T-helper 1 cell treated with Interleukin-12 subunit alpha and Interleukin-12 subunit beta and Interleukin-4 antibody, amounts not matched to agents 30 μg/mL and 1 μg/mL, for 36 hours (primary cell): ENCODE measurements around the gene GOLGA3.

Source experiments
- H3K27ac Mint-ChIP-seq: one replicate; pipeline ENCODE4 v1.8.0; 2021; ENCODE audit warnings: mild to moderate bottlenecking, mixed read lengths
- H3K27me3 Mint-ChIP-seq: one replicate; pipeline ENCODE4 v1.8.0; 2021; ENCODE audit warnings: low read depth, mixed read lengths
- H3K36me3 Mint-ChIP-seq: one replicate; pipeline ENCODE4 v1.8.0; 2021; ENCODE audit warnings: low read depth, mixed read lengths
- H3K4me1 Mint-ChIP-seq: one replicate; pipeline ENCODE4 v1.8.0; 2021; ENCODE audit warnings: low read depth, mixed read lengths
- H3K4me3 Mint-ChIP-seq: one replicate; pipeline ENCODE4 v1.8.0; 2021; ENCODE audit warnings: mild to moderate bottlenecking, moderate library complexity, mixed read lengths
- H3K9me3 Mint-ChIP-seq: one replicate; pipeline ENCODE4 v1.8.0; 2021; ENCODE audit warnings: mixed read lengths

GOLGA3 gene

GRCh38 chr12:132743831-132744230, 84.8 kb downstream of the GOLGA3 start:
- H3K4me3 Mint-ChIP-seq = no peak overlapping the region
- H3K4me1 Mint-ChIP-seq = peaks cover 9% of the 10 kb centered on the region
- no peak overlapping the region for H3K27ac Mint-ChIP-seq
- no peaks in the 10 kb centered on the region for H3K27me3 Mint-ChIP-seq
- peaks cover 5% of the 10 kb centered on the region for H3K9me3 Mint-ChIP-seq
- H3K36me3 Mint-ChIP-seq = peaks cover 62% of the 10 kb centered on the region

- Mint-ChIP-seq H3K36me3 (peaks cover 61% of the 10 kb centered on the region), H3K4me1 (peaks cover 9% of the 10 kb centered on the region), H3K4me3 (no peak overlapping the region), H3K27ac (no peak overlapping the region), H3K27me3 (no peaks in the 10 kb centered on the region), H3K9me3 (peaks cover 5% of the 10 kb centered on the region)
Observed at GRCh38 chr12:132741620-132742019, 87.0 kb downstream of the GOLGA3 start.

DNA sequence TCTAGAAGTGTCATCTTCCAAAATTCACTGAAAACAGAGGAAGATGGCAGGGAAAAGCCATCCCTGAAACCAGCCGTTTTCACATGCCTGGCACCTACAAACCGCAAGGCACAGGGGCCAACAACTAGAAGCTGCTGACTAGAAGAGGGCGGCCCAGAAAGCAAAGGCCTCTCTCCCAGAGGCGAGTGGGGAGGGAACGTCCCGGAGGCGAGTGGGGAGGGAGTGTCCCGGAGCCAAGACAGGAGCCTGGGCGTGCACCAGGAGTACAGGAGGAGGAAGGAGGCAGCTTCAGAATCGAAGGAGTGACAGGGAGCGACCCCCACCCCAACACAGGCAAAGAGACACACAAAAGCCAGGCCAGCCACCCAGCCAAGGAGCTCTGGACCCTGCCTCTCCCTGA, 88.0 kb downstream of the GOLGA3 start:
- Mint-ChIP-seq H3K27me3 (no peaks in the 10 kb centered on the region), H3K9me3 (peaks cover 5% of the 10 kb centered on the region), H3K36me3 (peaks cover 63% of the 10 kb centered on the region), H3K4me1 (peaks cover 9% of the 10 kb centered on the region), H3K27ac (no peak overlapping the region), H3K4me3 (no peak overlapping the region)

DNA sequence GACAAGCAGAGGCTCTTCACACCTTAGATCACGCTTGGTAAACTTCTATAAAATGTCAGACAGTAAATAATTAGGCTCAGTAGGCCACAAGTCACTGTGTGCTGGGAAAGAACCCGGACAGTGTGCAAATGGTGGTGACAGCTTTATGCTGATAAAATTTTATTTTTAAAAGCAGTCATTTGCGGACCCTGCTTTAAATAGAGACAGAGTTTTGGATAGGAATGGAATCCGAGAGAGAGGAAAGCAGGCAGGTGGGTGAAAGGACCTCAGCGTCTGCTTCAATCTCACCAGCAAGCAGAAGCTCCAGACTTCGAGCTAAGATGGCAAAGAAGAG, 88.4 kb downstream of the GOLGA3 start:
- H3K4me3 Mint-ChIP-seq = no peak overlapping the region
- H3K9me3 Mint-ChIP-seq = peaks cover 5% of the 10 kb centered on the region
- peaks cover 9% of the 10 kb centered on the region for H3K4me1 Mint-ChIP-seq
- no peaks in the 10 kb centered on the region for H3K27me3 Mint-ChIP-seq
- peaks cover 65% of the 10 kb centered on the region for H3K36me3 Mint-ChIP-seq
- H3K27ac Mint-ChIP-seq = no peak overlapping the region

DNA sequence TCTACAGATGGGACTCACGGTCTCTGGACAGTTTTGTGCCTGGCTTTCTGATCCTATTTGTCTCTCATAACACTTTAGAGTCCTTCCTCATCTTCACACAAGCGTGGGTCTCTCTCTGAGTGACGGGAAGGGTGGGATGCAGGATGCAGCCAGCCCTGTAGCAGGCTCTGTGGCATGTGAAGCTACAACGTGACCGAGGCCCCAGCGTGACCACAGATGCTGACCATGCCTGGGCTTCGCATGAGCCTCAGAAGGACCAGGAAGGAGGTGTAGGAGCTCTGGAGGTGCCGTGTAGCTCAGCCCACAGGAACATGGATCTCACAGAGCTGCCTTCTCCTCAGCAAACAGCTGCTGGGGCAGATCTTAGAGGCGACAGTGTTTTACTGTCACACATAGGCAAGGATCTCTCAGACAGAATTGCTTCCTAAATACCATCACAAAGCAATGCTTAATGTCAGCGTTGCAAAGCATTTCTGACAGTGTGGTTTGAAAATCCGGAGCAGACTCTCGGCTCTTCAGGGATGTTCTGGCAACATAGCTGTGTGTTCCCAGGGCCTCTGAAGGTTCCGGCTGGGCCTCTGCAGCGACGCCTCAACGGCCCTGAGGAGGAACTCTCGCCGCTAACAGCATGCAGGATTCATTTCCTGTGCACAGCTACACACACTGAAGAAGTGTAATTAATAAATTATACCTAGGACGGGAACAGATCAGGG, 88.9 kb downstream of the GOLGA3 start:
- peaks cover 5% of the 10 kb centered on the region for H3K9me3 Mint-ChIP-seq
- H3K4me3 Mint-ChIP-seq = no peak overlapping the region
- H3K27me3 Mint-ChIP-seq = no peaks in the 10 kb centered on the region
- peaks cover 9% of the 10 kb centered on the region for H3K4me1 Mint-ChIP-seq
- H3K27ac Mint-ChIP-seq = no peak overlapping the region
- H3K36me3 Mint-ChIP-seq = peaks cover 64% of the 10 kb centered on the region

DNA sequence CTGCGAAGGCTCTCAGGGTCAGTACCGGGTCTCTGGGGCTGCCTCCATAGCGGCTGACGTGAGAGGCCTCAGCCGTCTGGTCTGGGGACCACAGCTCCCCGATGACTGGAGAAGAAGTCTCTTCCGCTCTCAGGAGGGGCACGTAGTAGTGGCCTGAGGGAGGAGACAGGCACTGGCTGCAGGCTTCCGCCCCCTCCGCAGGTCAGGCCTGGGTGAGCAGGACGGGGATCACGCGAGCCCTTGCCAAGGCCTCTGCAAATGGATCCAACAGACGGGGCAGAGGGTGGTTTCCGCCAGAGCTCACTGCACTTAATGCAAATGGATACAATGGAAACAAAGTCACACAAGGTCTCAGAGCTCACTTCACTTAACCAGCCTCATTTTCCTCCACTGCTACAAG, 91.8 kb downstream of the GOLGA3 start:
- H3K27ac Mint-ChIP-seq = no peak overlapping the region
- H3K36me3 Mint-ChIP-seq = peaks cover 65% of the 10 kb centered on the region
- H3K4me3 Mint-ChIP-seq = no peak overlapping the region
- peaks cover 1% of the 10 kb centered on the region for H3K4me1 Mint-ChIP-seq
- no peaks in the 10 kb centered on the region for H3K27me3 Mint-ChIP-seq
- no peaks in the 10 kb centered on the region for H3K9me3 Mint-ChIP-seq

GRCh38 chr12:132736378-132736777, 92.3 kb downstream of the GOLGA3 start:
- H3K4me1 Mint-ChIP-seq = no peaks in the 10 kb centered on the region
- H3K27me3 Mint-ChIP-seq = no peaks in the 10 kb centered on the region
- peaks cover 64% of the 10 kb centered on the region for H3K36me3 Mint-ChIP-seq
- no peaks in the 10 kb centered on the region for H3K9me3 Mint-ChIP-seq
- H3K27ac Mint-ChIP-seq = no peak overlapping the region
- H3K4me3 Mint-ChIP-seq = no peak overlapping the region

DNA sequence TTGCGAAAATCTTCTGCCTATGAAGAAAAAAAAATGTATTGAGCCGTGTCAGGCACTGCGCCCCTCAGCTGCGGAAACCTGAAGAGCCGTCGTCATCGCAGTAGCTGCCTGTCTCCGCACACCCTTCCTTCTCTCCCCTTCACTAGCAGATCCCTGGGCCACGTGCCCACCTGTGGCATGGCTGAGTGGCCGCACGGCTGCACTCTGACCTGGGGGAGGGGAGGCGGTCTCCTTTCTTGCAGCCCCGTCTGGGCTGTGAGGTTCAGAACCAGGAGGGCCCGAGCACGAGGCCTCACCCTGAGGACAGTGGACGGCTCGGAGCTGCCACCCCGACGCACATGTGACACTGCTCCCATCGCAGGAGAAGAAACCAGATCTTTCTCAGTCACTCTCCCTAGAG, 93.2 kb downstream of the GOLGA3 start:
- Mint-ChIP-seq H3K9me3 (no peaks in the 10 kb centered on the region), H3K27me3 (no peaks in the 10 kb centered on the region), H3K36me3 (peaks cover 66% of the 10 kb centered on the region), H3K4me3 (no peak overlapping the region), H3K27ac (no peak overlapping the region), H3K4me1 (no peaks in the 10 kb centered on the region)

- no peaks in the 10 kb centered on the region for H3K27me3 Mint-ChIP-seq
- no peaks in the 10 kb centered on the region for H3K9me3 Mint-ChIP-seq
- no peak overlapping the region for H3K27ac Mint-ChIP-seq
- no peaks in the 10 kb centered on the region for H3K4me1 Mint-ChIP-seq
- peaks cover 66% of the 10 kb centered on the region for H3K36me3 Mint-ChIP-seq
- no peak overlapping the region for H3K4me3 Mint-ChIP-seq
Observed at GRCh38 chr12:132734206-132734605, 94.5 kb downstream of the GOLGA3 start.

GRCh38 chr12:132731574-132731973, 97.1 kb downstream of the GOLGA3 start:
- H3K9me3 Mint-ChIP-seq = no peaks in the 10 kb centered on the region
- H3K4me3 Mint-ChIP-seq = no peak overlapping the region
- no peaks in the 10 kb centered on the region for H3K4me1 Mint-ChIP-seq
- no peaks in the 10 kb centered on the region for H3K27me3 Mint-ChIP-seq
- H3K27ac Mint-ChIP-seq = no peak overlapping the region
- H3K36me3 Mint-ChIP-seq = peaks cover 70% of the 10 kb centered on the region

DNA sequence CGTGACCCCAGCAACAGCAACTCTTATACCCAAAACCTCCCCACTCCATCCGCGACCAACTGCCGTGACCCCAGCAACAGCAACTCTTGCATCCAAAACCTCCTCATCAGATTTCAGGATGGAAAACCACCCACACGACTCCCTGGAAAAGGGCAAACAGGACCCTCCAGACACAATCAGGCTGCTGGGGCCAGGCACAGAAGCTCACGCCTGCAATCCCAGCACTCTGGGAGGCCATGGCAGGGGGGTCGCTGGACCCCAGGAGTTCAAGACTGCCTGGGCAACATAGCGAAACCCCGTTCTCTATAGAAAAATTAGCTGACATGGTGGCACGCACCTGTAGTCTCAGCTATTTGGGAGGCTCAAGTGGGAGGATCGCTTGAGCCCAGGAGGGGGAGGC, 98.3 kb downstream of the GOLGA3 start:
- Mint-ChIP-seq H3K36me3 (peaks cover 75% of the 10 kb centered on the region), H3K27ac (no peak overlapping the region), H3K9me3 (no peaks in the 10 kb centered on the region), H3K27me3 (no peaks in the 10 kb centered on the region), H3K4me1 (no peaks in the 10 kb centered on the region), H3K4me3 (no peak overlapping the region)

GRCh38 chr12:132729541-132730320, 98.9 kb downstream of the GOLGA3 start:
- Mint-ChIP-seq H3K9me3 (no peaks in the 10 kb centered on the region), H3K4me3 (no peak overlapping the region), H3K4me1 (no peaks in the 10 kb centered on the region), H3K27ac (no peak overlapping the region), H3K36me3 (peaks cover 73% of the 10 kb centered on the region), H3K27me3 (no peaks in the 10 kb centered on the region)

DNA sequence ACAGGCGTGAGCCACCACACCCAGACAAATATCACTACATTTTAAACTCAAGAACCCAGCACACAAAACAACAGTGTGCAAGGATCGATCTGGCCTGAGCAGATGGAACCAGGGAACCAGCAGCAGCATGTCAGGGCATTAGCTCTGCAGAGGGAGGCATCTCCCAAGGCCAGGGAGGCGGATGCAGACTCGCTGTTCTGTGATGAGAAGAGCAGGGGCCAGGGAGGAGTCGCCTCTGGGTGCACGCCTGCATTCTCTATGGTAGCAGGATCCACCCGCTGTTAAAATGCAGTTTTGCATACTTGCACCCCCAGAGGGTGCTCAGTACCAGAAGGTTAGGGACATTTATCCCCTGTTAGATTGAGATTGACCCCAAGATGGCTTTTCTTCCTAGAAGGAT, 100.2 kb downstream of the GOLGA3 start:
- Mint-ChIP-seq H3K9me3 (no peaks in the 10 kb centered on the region), H3K27ac (no peak overlapping the region), H3K27me3 (no peaks in the 10 kb centered on the region), H3K4me3 (no peak overlapping the region), H3K36me3 (peaks cover 72% of the 10 kb centered on the region), H3K4me1 (no peaks in the 10 kb centered on the region)

DNA sequence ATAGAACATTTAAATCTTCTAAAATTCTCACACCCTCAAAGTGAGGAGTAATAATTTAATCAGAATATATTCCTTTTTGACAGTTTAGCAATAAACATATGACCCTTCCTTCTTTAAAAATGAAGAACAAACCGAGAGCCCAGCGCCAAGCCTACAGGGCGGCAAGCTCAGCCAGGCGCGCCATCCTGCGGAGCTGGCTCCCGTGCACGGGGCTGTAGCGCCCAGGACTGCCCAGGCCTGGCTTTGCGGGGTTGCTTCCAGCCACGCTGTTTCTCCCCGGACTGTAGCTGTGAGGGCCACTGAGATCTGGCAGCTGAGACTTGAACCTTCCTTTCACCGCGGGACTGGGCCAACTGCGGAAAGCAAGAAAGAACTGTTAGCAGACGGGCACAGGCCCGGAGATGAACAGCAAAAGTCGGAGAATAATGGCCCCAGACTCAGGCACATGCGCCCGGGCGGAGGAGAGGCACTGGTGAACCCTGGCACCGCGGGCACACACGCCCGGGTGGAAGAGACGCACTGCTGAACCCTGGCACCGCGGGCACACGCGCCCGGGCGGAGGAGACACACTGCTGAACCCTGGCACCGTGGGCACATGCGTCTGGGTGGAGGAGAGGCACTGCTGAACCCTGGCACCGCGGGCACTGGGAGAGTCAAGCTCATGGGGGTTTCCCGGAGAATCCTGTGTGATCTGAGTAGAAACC, 101.4 kb downstream of the GOLGA3 start:
- Mint-ChIP-seq H3K27me3 (no peaks in the 10 kb centered on the region), H3K27ac (no peak overlapping the region), H3K9me3 (no peaks in the 10 kb centered on the region), H3K4me1 (no peaks in the 10 kb centered on the region), H3K36me3 (peaks cover 64% of the 10 kb centered on the region), H3K4me3 (no peak overlapping the region)

GRCh38 chr12:132726386-132726785, 102.3 kb downstream of the GOLGA3 start:
- Mint-ChIP-seq H3K36me3 (peaks cover 58% of the 10 kb centered on the region), H3K27me3 (no peaks in the 10 kb centered on the region), H3K9me3 (no peaks in the 10 kb centered on the region), H3K4me3 (no peak overlapping the region), H3K4me1 (no peaks in the 10 kb centered on the region), H3K27ac (no peak overlapping the region)
